Endothelial cell of umbilical vein (primary cell): Measurements from ENCODE around the gene GRM6.

Experiments
- CTCF ChIP-seq, 2 donors: IDR thresholded peaks; 1 replicate in 1 of 2; 2 replicates in 1 of 2; pipeline ENCODE4 v1.5.1; 2011; ENCODE audit warnings: low read length in 2 of 2, mild to moderate bottlenecking in 2 of 2, moderate library complexity in 2 of 2, control low read depth in 1 of 2, inconsistent platforms in 1 of 2, low read depth in 1 of 2; ENCODE audit not compliant: insufficient read depth in 1 of 2; ENCODE audit errors: extremely low read depth in 1 of 2
- FOS ChIP-seq: IDR thresholded peaks from 2 replicates; pipeline ENCODE4 v1.6.1; 2011; ENCODE audit warnings: mild to moderate bottlenecking, low read length, moderate library complexity, borderline replicate concordance; ENCODE audit not compliant: insufficient read depth
- JUN ChIP-seq: IDR thresholded peaks from 2 replicates; pipeline ENCODE4 v1.6.1; 2011; ENCODE audit warnings: borderline replicate concordance, low read depth; ENCODE audit not compliant: insufficient read length, insufficient read depth
- POLR2A ChIP-seq: IDR thresholded peaks from 2 replicates; pipeline ENCODE4 v1.6.1; 2012; ENCODE audit warnings: low read depth, mild to moderate bottlenecking, control low read depth, low read length
- POLR2AphosphoS5 ChIP-seq: IDR thresholded peaks from 2 replicates; pipeline ENCODE4 v1.6.1; 2012; ENCODE audit warnings: low read depth, mild to moderate bottlenecking, control low read depth, low read length, moderate library complexity; ENCODE audit not compliant: insufficient read depth
- TF ChIP-seq, protein P1 (sequence below): IDR thresholded peaks from 2 replicates; pipeline ENCODE4 v1.6.1; 2011; ENCODE audit not compliant: insufficient read depth, insufficient read length

DNA sequence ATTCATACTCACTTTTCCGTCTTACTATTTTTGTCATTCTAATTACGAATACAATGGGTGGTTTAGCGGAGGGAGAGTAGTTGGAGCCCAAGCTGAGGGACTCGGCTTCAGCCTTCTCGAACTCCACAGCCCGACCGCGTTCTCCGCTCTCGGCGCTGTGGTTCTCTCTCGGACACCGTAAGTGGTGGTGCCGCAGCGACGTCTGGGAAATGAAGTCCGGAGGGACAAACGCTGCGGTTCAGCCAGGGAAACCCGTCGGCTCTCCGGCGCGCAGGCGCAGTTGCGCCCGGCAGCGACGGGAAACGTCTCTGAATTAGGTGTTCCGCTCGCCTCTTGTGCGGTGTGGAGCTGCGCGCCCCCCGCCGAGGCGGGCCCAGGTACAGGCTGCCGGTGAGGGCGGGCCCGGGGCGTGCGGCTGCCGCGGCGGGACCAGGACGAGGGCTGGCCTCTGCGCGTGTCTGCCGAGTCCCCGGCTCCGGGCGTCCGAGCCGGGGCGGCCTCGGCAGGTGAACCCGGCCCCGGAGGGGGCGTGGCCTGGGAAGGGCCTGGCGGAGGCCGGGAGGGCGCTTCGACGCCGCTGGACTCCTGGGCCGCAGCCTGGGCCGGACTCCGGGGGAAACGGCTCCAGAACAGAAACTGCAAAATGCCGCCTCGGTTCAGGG lies 28.5 kb upstream of the GRM6 start, which contains the start of gene ZNF879:
- TF ChIP-seq, protein P1, sequence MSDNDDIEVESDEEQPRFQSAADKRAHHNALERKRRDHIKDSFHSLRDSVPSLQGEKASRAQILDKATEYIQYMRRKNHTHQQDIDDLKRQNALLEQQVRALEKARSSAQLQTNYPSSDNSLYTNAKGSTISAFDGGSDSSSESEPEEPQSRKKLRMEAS = no peak
- TF ChIP-seq CTCF (IDR thresholded peaks at IDR 0.05; ENCODE audit: extremely low read depth in 1 of 2, insufficient read depth in 1 of 2, low read depth in 1 of 2, low read length in 2 of 2) (no peak), JUN (no peak), POLR2A (no peak), POLR2AphosphoS5 (peak; percentile 68), FOS (no peak)
